Measurements from ENCODE around the gene CDH26. TPM values are rescaled to one million over a fixed set of nuclear protein-coding genes. Genes with fewer than 3 reads are reported as not detected.

The CDH26 gene
- total RNA-seq, 5 donors from 2014 or later (not counting 1 experiment from before 2014, with no cell fraction given) = 1.5 to 5.2 (median 2.9) TPM

GRCh38 chr20:60006261-60006660 lies 48.0 kb downstream of the CDH26 start:
- no peak for DNase-seq
- ATAC-seq (replicated peaks in 1 of 4) = no peak
- peaks cover 0 to 8% of the 10 kb centered on the region in 2 experiments for H3K4me1 ChIP-seq (ENCODE audit: control insufficient read depth in 1 of 2, extremely low read depth in 1 of 2, insufficient read depth in 2 of 2, low read length in 2 of 2)
- H3K36me3 ChIP-seq (ENCODE audit: control insufficient read depth in 2 of 2, extremely low read depth in 1 of 2, insufficient read depth in 1 of 2, low read length in 1 of 2) = no peaks in the 10 kb centered on the region
- H3K27ac Mint-ChIP-seq = no peak overlapping the region
- H3K27ac ChIP-seq (ENCODE audit: low read length) = no peak overlapping the region
- POLR2A ChIA-PET = no interaction called here
- H3K4me3 Mint-ChIP-seq = no peak overlapping the region
- H3K4me3 ChIP-seq (ENCODE audit: control insufficient read depth in 1 of 2, extremely low read depth in 1 of 2, low read length in 1 of 2) = no peak overlapping the region
- H3K36me3 Mint-ChIP-seq = peaks cover 14% of the 10 kb centered on the region
- CTCF ChIA-PET = no interaction called here
- peaks cover 0 to 3% of the 10 kb centered on the region in 2 experiments for H3K27me3 ChIP-seq (replicated peaks in 1 of 2; ENCODE audit: control insufficient read depth in 2 of 2, extremely low read depth in 1 of 2, insufficient read depth in 2 of 2, low read length in 1 of 2)
- H3K27me3 Mint-ChIP-seq = no peaks in the 10 kb centered on the region
- WGBS (ENCODE audit: insufficient coverage) = 70% methylated on average over 2 of the region's 4 CpGs
- no peaks in the 10 kb centered on the region for H3K9me3 Mint-ChIP-seq
- H3K9me3 ChIP-seq = no peaks in the 10 kb centered on the region
- peaks cover 10 to 17% (median 11%) of the 10 kb centered on the region in 3 donors for H3K4me1 Mint-ChIP-seq

- peaks cover 8% of the 10 kb centered on the region for H3K36me3 Mint-ChIP-seq
- Histone ChIP-seq H3K27ac (ENCODE audit: low read length) (no peak overlapping the region), H3K36me3 (ENCODE audit: control insufficient read depth in 2 of 2, extremely low read depth in 1 of 2, insufficient read depth in 1 of 2, low read length in 1 of 2) (no peaks in the 10 kb centered on the region), H3K4me3 (ENCODE audit: control insufficient read depth in 1 of 2, extremely low read depth in 1 of 2, low read length in 1 of 2) (no peak overlapping the region), H3K27me3 (replicated peaks in 1 of 2; ENCODE audit: control insufficient read depth in 2 of 2, extremely low read depth in 1 of 2, insufficient read depth in 2 of 2, low read length in 1 of 2) (peaks cover 0 to 3% of the 10 kb centered on the region in 2 experiments), H3K4me1 (ENCODE audit: control insufficient read depth in 1 of 2, extremely low read depth in 1 of 2, insufficient read depth in 2 of 2, low read length in 2 of 2) (peaks cover 3 to 20% of the 10 kb centered on the region in 2 experiments), H3K9me3 (no peaks in the 10 kb centered on the region)
- no peak for DNase-seq
- 57% methylated on average over 1 of the region's 2 CpGs for WGBS (ENCODE audit: insufficient coverage)
- H3K27me3 Mint-ChIP-seq = no peaks in the 10 kb centered on the region
- H3K9me3 Mint-ChIP-seq = no peaks in the 10 kb centered on the region
- H3K27ac Mint-ChIP-seq = no peak overlapping the region
- no peak for ATAC-seq (replicated peaks in 1 of 4)
- H3K4me1 Mint-ChIP-seq = peaks cover 22 to 29% (median 23%) of the 10 kb centered on the region in 3 donors
- CTCF ChIA-PET = no interaction called here
- H3K4me3 Mint-ChIP-seq = no peak overlapping the region
- POLR2A ChIA-PET = no interaction called here
These were observed 49.2 kb downstream of the CDH26 start for GRCh38 chr20:60007464-60007863.

- H3K4me1 Mint-ChIP-seq = peaks cover 26 to 31% (median 27%) of the 10 kb centered on the region in 3 donors
- H3K36me3 Mint-ChIP-seq = peaks cover 3% of the 10 kb centered on the region
- peak in 3 of 35 experiments; percentile 3 to 15 (median 12) for DNase-seq
- H3K4me3 ChIP-seq (ENCODE audit: control insufficient read depth in 1 of 2, extremely low read depth in 1 of 2, low read length in 1 of 2) = no peak overlapping the region
- no peaks in the 10 kb centered on the region for H3K36me3 ChIP-seq (ENCODE audit: control insufficient read depth in 2 of 2, extremely low read depth in 1 of 2, insufficient read depth in 1 of 2, low read length in 1 of 2)
- H3K4me1 ChIP-seq (ENCODE audit: control insufficient read depth in 1 of 2, extremely low read depth in 1 of 2, insufficient read depth in 2 of 2, low read length in 2 of 2) = peaks cover 3 to 21% of the 10 kb centered on the region in 2 experiments
- no peak overlapping the region for H3K27ac ChIP-seq (ENCODE audit: low read length)
- H3K9me3 Mint-ChIP-seq = no peaks in the 10 kb centered on the region
- H3K27ac Mint-ChIP-seq = no peak overlapping the region
- ChIA-PET POLR2A (no interaction called here), CTCF (no interaction called here)
- H3K9me3 ChIP-seq = no peaks in the 10 kb centered on the region
- H3K4me3 Mint-ChIP-seq = no peak overlapping the region
- H3K27me3 Mint-ChIP-seq = no peaks in the 10 kb centered on the region
- H3K27me3 ChIP-seq (replicated peaks in 1 of 2; ENCODE audit: control insufficient read depth in 2 of 2, extremely low read depth in 1 of 2, insufficient read depth in 2 of 2, low read length in 1 of 2) = peaks cover 0 to 3% of the 10 kb centered on the region in 2 experiments
- ATAC-seq (replicated peaks in 1 of 4) = no peak
- WGBS (ENCODE audit: insufficient coverage) = 66% methylated on average over 3 of the region's 3 CpGs
These were observed 50.0 kb downstream of the CDH26 start for GRCh38 chr20:60008130-60008808.

DNA sequence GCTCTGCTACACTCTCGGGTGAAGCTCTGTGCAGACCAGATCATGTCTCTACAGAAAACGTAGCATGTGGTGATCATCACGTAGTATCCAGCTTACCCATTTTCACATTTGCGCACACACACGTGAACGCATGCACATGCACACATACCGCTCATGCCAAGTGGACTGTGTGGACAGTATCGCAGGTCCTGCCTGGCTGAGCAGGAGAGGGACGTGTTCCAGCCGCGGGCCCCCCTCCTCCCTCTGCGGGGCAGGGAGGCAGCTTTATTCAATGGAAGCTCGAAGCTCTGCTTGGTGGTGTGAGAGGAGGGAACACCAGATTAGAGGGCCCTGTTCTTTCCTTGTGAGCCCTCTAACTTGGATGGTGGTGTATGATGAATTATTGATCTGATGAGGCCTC lies 51.1 kb downstream of the CDH26 start:
- DNase-seq (no peak), ATAC-seq (replicated peaks in 1 of 4) (no peak)
- POLR2A ChIA-PET = no interaction called here
- Mint-ChIP-seq H3K9me3 (no peaks in the 10 kb centered on the region), H3K4me1 (peaks cover 26 to 31% (median 27%) of the 10 kb centered on the region in 3 donors), H3K36me3 (peaks cover 3% of the 10 kb centered on the region), H3K4me3 (no peak overlapping the region), H3K27ac (no peak overlapping the region), H3K27me3 (no peaks in the 10 kb centered on the region)
- no peaks in the 10 kb centered on the region for H3K36me3 ChIP-seq (ENCODE audit: control insufficient read depth in 2 of 2, extremely low read depth in 1 of 2, insufficient read depth in 1 of 2, low read length in 1 of 2)
- H3K4me3 ChIP-seq (ENCODE audit: control insufficient read depth in 1 of 2, extremely low read depth in 1 of 2, low read length in 1 of 2) = no peak overlapping the region
- peaks cover 3 to 21% of the 10 kb centered on the region in 2 experiments for H3K4me1 ChIP-seq (ENCODE audit: control insufficient read depth in 1 of 2, extremely low read depth in 1 of 2, insufficient read depth in 2 of 2, low read length in 2 of 2)
- H3K27ac ChIP-seq (ENCODE audit: low read length) = no peak overlapping the region
- 99% methylated on average over 8 of the region's 13 CpGs for WGBS (ENCODE audit: insufficient coverage)
- peaks cover 0 to 3% of the 10 kb centered on the region in 2 experiments for H3K27me3 ChIP-seq (replicated peaks in 1 of 2; ENCODE audit: control insufficient read depth in 2 of 2, extremely low read depth in 1 of 2, insufficient read depth in 2 of 2, low read length in 1 of 2)
- H3K9me3 ChIP-seq = no peaks in the 10 kb centered on the region
- CTCF ChIA-PET = no interaction called here

- Mint-ChIP-seq H3K4me1 (peaks cover 26 to 31% (median 27%) of the 10 kb centered on the region in 3 donors), H3K27ac (no peak overlapping the region), H3K4me3 (peak overlapping the region in 1 of 3 donors; percentile 1), H3K27me3 (no peaks in the 10 kb centered on the region), H3K36me3 (peaks cover 3% of the 10 kb centered on the region), H3K9me3 (no peaks in the 10 kb centered on the region)
- ATAC-seq (replicated peaks in 1 of 4) (no peak), DNase-seq (no peak)
- ChIA-PET CTCF (no interaction called here), POLR2A (no interaction called here)
- no peak overlapping the region for H3K4me3 ChIP-seq (ENCODE audit: control insufficient read depth in 1 of 2, extremely low read depth in 1 of 2, low read length in 1 of 2)
- 94% methylated on average over 12 of the region's 14 CpGs for WGBS (ENCODE audit: insufficient coverage)
- H3K27me3 ChIP-seq (replicated peaks in 1 of 2; ENCODE audit: control insufficient read depth in 2 of 2, extremely low read depth in 1 of 2, insufficient read depth in 2 of 2, low read length in 1 of 2) = peaks cover 0 to 3% of the 10 kb centered on the region in 2 experiments
- no peak overlapping the region for H3K27ac ChIP-seq (ENCODE audit: low read length)
- H3K9me3 ChIP-seq = no peaks in the 10 kb centered on the region
- no peaks in the 10 kb centered on the region for H3K36me3 ChIP-seq (ENCODE audit: control insufficient read depth in 2 of 2, extremely low read depth in 1 of 2, insufficient read depth in 1 of 2, low read length in 1 of 2)
- peaks cover 3 to 21% of the 10 kb centered on the region in 2 experiments for H3K4me1 ChIP-seq (ENCODE audit: control insufficient read depth in 1 of 2, extremely low read depth in 1 of 2, insufficient read depth in 2 of 2, low read length in 2 of 2)
These were observed 51.8 kb downstream of the CDH26 start for GRCh38 chr20:60009826-60010616.

DNA sequence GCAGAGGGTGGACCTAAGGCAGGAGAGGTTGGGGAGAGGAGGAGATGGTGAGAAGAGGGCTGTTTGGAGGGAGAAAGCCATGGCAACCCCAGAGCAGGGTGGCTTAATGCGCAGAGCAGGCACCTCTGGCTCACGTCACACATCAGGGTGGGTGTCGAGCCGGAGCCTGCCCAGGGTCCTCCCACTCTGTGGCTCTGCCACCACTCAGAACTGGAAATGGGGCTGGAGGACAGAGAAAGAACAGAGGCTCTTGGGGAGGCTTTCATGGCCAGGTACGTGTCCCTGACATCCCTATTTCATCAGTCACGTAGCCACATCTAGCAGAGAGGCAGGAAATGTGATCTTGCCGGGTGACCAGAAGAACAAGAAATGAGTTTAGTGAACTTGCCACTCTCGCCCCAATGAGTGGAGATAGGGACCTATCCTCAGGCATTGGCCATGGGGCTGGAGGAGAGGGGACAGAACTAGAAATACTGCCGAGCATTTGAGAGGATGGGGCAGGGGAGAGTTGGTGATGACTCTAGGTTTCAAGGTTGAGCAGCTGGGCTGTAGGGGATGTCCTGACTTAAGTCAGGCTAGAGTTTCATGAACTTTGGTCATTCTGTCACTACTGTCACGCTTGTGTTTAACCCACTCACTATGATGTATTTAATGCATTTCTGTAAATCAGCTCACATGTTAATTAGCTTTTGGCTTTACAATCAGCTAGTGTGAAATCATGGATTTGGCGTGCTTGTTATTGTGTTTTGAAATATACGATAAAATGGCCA lies 52.7 kb downstream of the CDH26 start:
- Mint-ChIP-seq H3K27me3 (no peaks in the 10 kb centered on the region), H3K27ac (no peak overlapping the region), H3K9me3 (peaks cover 0 to 4% (median 0%) of the 10 kb centered on the region in 3 donors), H3K4me3 (peak overlapping the region in 1 of 3 donors; percentile 44), H3K4me1 (peaks cover 26 to 31% (median 27%) of the 10 kb centered on the region in 3 donors), H3K36me3 (peaks cover 3% of the 10 kb centered on the region)
- no peak overlapping the region for H3K27ac ChIP-seq (ENCODE audit: low read length)
- ChIA-PET CTCF (no interaction called here), POLR2A (no interaction called here)
- H3K4me3 ChIP-seq (ENCODE audit: control insufficient read depth in 1 of 2, extremely low read depth in 1 of 2, low read length in 1 of 2) = no peak overlapping the region
- H3K27me3 ChIP-seq (replicated peaks in 1 of 2; ENCODE audit: control insufficient read depth in 2 of 2, extremely low read depth in 1 of 2, insufficient read depth in 2 of 2, low read length in 1 of 2) = peaks cover 0 to 3% of the 10 kb centered on the region in 2 experiments
- no peaks in the 10 kb centered on the region for H3K36me3 ChIP-seq (ENCODE audit: control insufficient read depth in 2 of 2, extremely low read depth in 1 of 2, insufficient read depth in 1 of 2, low read length in 1 of 2)
- peaks cover 3 to 21% of the 10 kb centered on the region in 2 experiments for H3K4me1 ChIP-seq (ENCODE audit: control insufficient read depth in 1 of 2, extremely low read depth in 1 of 2, insufficient read depth in 2 of 2, low read length in 2 of 2)
- H3K9me3 ChIP-seq = no peaks in the 10 kb centered on the region
- 89% methylated on average over 9 of the region's 12 CpGs for WGBS (ENCODE audit: insufficient coverage)
- ATAC-seq (replicated peaks in 1 of 4) (no peak), DNase-seq (no peak)

Measured in T-cell (primary cell).